Fibroblast of pulmonary artery (primary cell): ENCODE results near the gene ANKRD44.
A peak's percentile ranks its signal among the peaks of the same experiment; 100 is the strongest.

Experiments used
- DNase-seq: peaks from one replicate; pipeline ENCODE4 v3.0.0-alpha.2; 2010; ENCODE audit warnings: low read depth
- H3K4me3 ChIP-seq: replicated peaks from 2 replicates; pipeline ENCODE4 v1.5.1; 2011; ENCODE audit warnings: low read depth, mild to moderate bottlenecking, control low read depth, low read length, moderate library complexity
- CTCF ChIP-seq: IDR thresholded peaks from 2 replicates; pipeline ENCODE4 v1.5.1; 2011; ENCODE audit warnings: mild to moderate bottlenecking, control low read depth, low read length, inconsistent platforms; ENCODE audit errors: missing control alignments

The ANKRD44 gene

GRCh38 chr2:197182668-197183067 lies 127.9 kb downstream of the ANKRD44 start:
- no peak overlapping the region for H3K4me3 ChIP-seq
- no peak for TF ChIP-seq CTCF
- DNase-seq: no peak

- no peak for DNase-seq
- no peak overlapping the region for H3K4me3 ChIP-seq
- TF ChIP-seq CTCF: no peak
These were observed 129.1 kb downstream of the ANKRD44 start for GRCh38 chr2:197181491-197181890.

- no peak for TF ChIP-seq CTCF
- peak; percentile 85 for DNase-seq
- H3K4me3 ChIP-seq: no peak overlapping the region
These were observed 130.7 kb downstream of the ANKRD44 start for GRCh38 chr2:197179744-197180498.

GRCh38 chr2:197176522-197176921 lies 134.1 kb downstream of the ANKRD44 start:
- no peak for DNase-seq
- H3K4me3 ChIP-seq: no peak overlapping the region
- TF ChIP-seq CTCF: no peak

- H3K4me3 ChIP-seq: no peak overlapping the region
- peak; percentile 13 for DNase-seq
- no peak for TF ChIP-seq CTCF
These were observed 136.0 kb downstream of the ANKRD44 start for GRCh38 chr2:197174539-197175094.

- no peak for DNase-seq
- no peak overlapping the region for H3K4me3 ChIP-seq
- TF ChIP-seq CTCF: no peak
These were observed 139.0 kb downstream of the ANKRD44 start for GRCh38 chr2:197171582-197171981.

GRCh38 chr2:197170208-197170607 lies 140.4 kb downstream of the ANKRD44 start:
- no peak for TF ChIP-seq CTCF
- DNase-seq: no peak

More at GRCh38 chr2:197170208-197170607, 140.4 kb downstream of the ANKRD44 start:
- no peak overlapping the region for H3K4me3 ChIP-seq
